ENCODE results near the gene STK38.

DNA sequence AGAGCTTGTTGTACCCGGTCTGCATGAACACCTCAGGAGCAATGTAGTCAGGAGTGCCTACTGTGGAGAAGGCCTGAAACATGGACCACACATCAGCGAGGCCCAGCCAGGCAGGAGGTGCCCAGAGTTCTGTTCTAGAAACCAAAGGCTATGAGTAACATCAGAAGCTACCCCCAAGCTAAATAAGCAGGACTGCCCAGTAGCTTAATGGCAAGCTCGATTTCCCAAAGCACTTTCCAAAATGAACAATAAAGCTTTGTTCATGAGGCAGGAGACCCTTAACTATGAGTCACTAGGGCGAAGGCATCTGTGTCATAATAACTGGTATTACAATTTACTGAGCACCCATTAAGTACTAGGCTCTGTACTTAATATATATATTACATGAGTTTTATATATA lies 47.4 kb downstream of the STK38 start:
- TF ChIP-seq, protein P1, sequence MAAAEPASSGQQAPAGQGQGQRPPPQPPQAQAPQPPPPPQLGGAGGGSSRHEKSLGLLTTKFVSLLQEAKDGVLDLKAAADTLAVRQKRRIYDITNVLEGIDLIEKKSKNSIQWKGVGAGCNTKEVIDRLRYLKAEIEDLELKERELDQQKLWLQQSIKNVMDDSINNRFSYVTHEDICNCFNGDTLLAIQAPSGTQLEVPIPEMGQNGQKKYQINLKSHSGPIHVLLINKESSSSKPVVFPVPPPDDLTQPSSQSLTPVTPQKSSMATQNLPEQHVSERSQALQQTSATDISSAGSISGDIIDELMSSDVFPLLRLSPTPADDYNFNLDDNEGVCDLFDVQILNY (CRISPR knock-in tag; IDR thresholded peaks at IDR 0.05): no peak
- TF ChIP-seq, protein P2, sequence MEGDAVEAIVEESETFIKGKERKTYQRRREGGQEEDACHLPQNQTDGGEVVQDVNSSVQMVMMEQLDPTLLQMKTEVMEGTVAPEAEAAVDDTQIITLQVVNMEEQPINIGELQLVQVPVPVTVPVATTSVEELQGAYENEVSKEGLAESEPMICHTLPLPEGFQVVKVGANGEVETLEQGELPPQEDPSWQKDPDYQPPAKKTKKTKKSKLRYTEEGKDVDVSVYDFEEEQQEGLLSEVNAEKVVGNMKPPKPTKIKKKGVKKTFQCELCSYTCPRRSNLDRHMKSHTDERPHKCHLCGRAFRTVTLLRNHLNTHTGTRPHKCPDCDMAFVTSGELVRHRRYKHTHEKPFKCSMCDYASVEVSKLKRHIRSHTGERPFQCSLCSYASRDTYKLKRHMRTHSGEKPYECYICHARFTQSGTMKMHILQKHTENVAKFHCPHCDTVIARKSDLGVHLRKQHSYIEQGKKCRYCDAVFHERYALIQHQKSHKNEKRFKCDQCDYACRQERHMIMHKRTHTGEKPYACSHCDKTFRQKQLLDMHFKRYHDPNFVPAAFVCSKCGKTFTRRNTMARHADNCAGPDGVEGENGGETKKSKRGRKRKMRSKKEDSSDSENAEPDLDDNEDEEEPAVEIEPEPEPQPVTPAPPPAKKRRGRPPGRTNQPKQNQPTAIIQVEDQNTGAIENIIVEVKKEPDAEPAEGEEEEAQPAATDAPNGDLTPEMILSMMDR (IDR thresholded peaks at IDR 0.05): no peak
- TF ChIP-seq OVOL2 (CRISPR knock-in tag; IDR thresholded peaks at IDR 0.05; ENCODE audit: borderline replicate concordance): no peak
- TF ChIP-seq PRRX2 (CRISPR knock-in tag; IDR thresholded peaks at IDR 0.05): no peak
- TF ChIP-seq, protein P3, sequence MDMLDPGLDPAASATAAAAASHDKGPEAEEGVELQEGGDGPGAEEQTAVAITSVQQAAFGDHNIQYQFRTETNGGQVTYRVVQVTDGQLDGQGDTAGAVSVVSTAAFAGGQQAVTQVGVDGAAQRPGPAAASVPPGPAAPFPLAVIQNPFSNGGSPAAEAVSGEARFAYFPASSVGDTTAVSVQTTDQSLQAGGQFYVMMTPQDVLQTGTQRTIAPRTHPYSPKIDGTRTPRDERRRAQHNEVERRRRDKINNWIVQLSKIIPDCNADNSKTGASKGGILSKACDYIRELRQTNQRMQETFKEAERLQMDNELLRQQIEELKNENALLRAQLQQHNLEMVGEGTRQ (CRISPR knock-in tag; IDR thresholded peaks at IDR 0.05): no peak
- TF ChIP-seq ZNF263 (CRISPR knock-in tag; IDR thresholded peaks at IDR 0.05; ENCODE audit: low read depth): no peak
- TF ChIP-seq ZNF423 (CRISPR knock-in tag; IDR thresholded peaks at IDR 0.05): no peak
- TF ChIP-seq FOXP1 (CRISPR knock-in tag; IDR thresholded peaks at IDR 0.05; ENCODE audit: borderline replicate concordance): no peak
- TF ChIP-seq, protein P4, sequence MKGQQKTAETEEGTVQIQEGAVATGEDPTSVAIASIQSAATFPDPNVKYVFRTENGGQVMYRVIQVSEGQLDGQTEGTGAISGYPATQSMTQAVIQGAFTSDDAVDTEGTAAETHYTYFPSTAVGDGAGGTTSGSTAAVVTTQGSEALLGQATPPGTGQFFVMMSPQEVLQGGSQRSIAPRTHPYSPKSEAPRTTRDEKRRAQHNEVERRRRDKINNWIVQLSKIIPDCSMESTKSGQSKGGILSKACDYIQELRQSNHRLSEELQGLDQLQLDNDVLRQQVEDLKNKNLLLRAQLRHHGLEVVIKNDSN (CRISPR knock-in tag; IDR thresholded peaks at IDR 0.05): no peak
